GM10248 (cell line): ENCODE data around the gene SFXN4.
"Not testable (repeated sequence)": the region's sequence is repeated elsewhere in the genome, so short reads cannot be mapped to it uniquely, and the experiment has no call there.

Source experiments
- CTCF ChIA-PET: fragments of 300-600 bp; sonication (Branson Sonifier 250); formaldehyde crosslinking; extraction: SDS; loops from one replicate; lab custom pipeline; 2021; ENCODE audit warnings: antibody characterized with exemption; lab: Yijun Ruan, JAX
- POLR2A ChIA-PET: fragments of 350-650 bp; sonication (Branson Sonifier 250); formaldehyde crosslinking; extraction: SDS; loops from one replicate; lab custom pipeline; 2020; ENCODE audit warnings: antibody characterized with exemption; lab: Yijun Ruan, JAX
- DNase-seq: peaks from one replicate; pipeline ENCODE4 v3.0.0; 2012; ENCODE audit errors: extremely low spot score
- TF ChIP-seq, protein P1 (sequence below): IDR thresholded peaks from 2 replicates; pipeline ENCODE4 v1.5.1; 2012; ENCODE audit warnings: mild to moderate bottlenecking, low read depth; ENCODE audit errors: extremely low read depth, missing control alignments, control extremely low read depth

Gene SFXN4

DNA sequence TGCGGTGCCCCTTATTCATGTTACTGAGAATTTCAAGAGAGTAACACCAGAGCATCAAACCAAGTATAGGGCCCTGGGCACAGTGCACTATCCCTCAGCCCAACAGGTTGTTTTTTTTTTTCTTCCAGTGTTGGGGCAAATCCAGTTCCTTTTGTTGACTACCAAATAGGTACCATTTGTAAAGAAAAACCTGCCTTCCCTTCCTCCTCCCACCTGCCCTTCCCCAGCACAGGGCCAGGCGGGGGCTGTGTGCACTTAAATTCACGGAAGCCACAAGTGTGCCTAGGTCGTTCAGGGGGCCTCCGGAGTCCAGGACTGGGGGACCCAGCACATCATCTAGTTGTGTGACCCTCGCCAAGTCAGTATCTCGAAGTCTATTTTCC is 595 bp upstream of the SFXN4 start:
- DNase-seq: no peak
- TF ChIP-seq, protein P1, sequence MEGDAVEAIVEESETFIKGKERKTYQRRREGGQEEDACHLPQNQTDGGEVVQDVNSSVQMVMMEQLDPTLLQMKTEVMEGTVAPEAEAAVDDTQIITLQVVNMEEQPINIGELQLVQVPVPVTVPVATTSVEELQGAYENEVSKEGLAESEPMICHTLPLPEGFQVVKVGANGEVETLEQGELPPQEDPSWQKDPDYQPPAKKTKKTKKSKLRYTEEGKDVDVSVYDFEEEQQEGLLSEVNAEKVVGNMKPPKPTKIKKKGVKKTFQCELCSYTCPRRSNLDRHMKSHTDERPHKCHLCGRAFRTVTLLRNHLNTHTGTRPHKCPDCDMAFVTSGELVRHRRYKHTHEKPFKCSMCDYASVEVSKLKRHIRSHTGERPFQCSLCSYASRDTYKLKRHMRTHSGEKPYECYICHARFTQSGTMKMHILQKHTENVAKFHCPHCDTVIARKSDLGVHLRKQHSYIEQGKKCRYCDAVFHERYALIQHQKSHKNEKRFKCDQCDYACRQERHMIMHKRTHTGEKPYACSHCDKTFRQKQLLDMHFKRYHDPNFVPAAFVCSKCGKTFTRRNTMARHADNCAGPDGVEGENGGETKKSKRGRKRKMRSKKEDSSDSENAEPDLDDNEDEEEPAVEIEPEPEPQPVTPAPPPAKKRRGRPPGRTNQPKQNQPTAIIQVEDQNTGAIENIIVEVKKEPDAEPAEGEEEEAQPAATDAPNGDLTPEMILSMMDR: no peak
- CTCF ChIA-PET: interaction anchor here (1.6 to 2.3 kb wide), 2 partner anchors 10 to 35 kb away, joined by 4 to 6 read pairs; no protein-coding TSS in a partner anchor
- POLR2A ChIA-PET: interaction anchor here (1.2 kb wide), 1 partner anchor 14 kb away, joined by 4 read pairs; no protein-coding TSS in a partner anchor

DNA sequence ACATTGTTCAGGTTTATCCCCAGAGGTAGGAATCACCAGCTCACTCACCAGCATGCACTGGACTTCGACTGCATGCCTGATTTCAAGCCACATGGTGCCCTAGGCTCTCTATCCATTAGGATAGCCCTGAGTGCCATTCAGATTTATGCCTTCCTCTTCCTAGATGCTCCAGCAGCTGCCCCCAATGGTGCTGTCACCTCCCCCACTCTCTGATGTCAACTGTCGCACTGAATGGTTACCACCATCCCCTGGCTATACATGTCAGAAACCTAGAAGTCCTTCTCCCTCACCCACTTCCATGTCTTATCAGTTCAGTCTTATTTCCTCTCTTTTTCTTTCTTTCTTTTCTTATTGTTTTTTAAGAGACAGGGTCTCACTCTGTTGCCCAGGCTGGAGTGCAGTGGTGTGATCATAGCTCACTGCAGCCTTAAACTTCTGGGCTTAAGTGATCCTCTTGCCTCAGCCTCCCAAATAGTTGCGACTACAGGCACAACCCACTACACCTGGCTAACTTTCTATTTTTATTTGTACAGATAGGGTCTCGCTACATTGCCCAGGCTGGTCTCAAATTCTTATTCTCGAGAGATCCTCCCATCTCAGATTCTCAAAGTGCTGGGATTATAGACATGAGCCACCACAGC is 2.9 kb downstream of the SFXN4 start:
- POLR2A ChIA-PET: interaction anchor here (0.8 kb wide), 1 partner anchor 230 kb away, joined by 3 read pairs; no protein-coding TSS in a partner anchor
- TF ChIP-seq, protein P1: no peak
- DNase-seq: no peak
- CTCF ChIA-PET: interaction anchor here (1.3 kb wide), 1 partner anchor 45 kb away, joined by 4 read pairs; the partner anchor contains the start of gene GRK5

DNA sequence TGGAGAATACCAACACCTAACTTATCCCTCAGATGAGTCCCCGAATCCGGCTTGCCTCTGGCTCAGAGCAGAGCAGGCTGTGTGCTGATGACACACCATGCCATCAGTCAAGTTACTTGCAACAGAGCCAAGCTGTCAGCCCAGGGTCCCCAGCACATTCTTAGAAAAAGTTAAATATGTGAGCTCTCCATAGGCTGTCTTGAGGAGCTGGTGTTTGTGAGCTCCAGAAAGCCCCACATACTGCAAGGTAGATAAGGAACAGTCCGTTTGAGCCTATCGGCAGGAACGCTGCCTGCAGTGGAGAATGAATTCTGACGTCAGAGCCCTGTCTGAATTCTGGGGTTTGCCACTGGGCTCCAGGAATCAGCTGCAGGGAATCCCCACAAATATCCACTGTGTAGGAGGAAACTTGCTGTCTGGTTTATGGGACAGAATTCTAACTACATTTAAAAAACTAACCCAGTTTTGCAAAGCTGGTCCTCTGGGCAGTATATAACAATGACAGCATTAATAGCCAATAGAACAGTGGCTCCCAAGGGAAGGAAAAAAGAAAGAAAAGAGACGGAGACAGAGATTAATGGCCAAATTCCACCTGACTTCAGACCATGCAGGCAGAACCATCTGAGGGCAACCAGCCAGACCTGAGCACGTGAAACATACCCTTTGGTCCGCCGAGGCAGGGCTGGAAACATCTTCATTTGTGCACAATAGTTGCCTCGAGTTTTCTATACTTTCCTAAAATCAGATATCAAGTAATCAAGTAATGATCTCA is 3.6 kb downstream of the SFXN4 start:
- no peak for DNase-seq
- ChIA-PET CTCF (interaction anchor here (0.8 to 1.4 kb wide), 4 partner anchors 14 to 45 kb away, joined by 3 to 4 read pairs (median 3); partner anchors contain the start of gene GRK5), POLR2A (interaction anchor here (0.6 to 0.8 kb wide), 3 partner anchors 92 to 231 kb away, joined by 3 to 5 read pairs (median 4); no protein-coding TSS in a partner anchor)
- TF ChIP-seq, protein P1: no peak

DNA sequence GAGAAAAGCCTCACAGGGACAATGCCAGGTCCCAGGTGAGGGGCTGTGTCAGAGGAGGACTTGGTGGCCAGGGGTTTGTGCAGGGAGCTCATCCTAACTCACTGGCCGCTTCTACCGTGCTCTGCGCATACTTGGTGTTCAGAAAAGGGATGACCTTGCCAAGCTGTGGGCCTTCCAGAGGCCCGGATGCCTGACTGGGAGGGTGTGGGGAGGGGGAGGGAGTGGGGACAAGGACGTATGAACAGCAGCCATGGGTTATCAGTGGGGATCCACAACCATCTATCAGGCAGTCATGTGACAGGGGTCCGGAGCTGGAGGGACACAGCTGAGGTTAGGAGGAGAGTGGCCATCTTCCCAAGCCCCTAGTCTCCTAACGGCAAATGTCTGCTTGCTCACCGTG is 6.2 kb downstream of the SFXN4 start:
- DNase-seq: no peak
- POLR2A ChIA-PET: no interaction called here
- TF ChIP-seq, protein P1: no peak
- CTCF ChIA-PET: interaction anchor here (0.9 to 2.9 kb wide), 4 partner anchors 11 to 47 kb away, joined by 3 to 10 read pairs (median 3); no protein-coding TSS in a partner anchor

DNA sequence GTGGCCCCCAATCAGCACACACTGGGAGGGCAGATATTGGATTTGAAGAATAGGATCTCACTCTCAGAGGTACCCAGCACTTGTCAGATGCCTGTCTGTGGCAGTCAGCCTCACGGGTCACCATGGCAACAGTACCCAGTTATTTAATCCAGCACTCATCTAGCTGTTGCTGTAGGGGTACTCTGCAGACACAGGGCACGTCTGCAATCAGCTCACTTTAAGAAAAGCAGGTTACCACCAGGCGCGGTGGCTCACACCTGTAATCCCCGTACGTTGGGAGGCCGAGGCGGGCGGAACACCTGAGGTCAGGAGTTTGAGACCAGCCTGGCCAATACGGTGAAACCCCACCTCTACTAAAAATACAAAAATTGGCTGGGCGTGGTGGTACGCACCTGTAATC is 11.9 kb downstream of the SFXN4 start:
- no peak for DNase-seq
- TF ChIP-seq, protein P1: no peak
- ChIA-PET CTCF (interaction anchor here (1.4 kb wide), 2 partner anchors 15 to 44 kb away, joined by 3 read pairs; no protein-coding TSS in a partner anchor), POLR2A (no interaction called here)

DNA sequence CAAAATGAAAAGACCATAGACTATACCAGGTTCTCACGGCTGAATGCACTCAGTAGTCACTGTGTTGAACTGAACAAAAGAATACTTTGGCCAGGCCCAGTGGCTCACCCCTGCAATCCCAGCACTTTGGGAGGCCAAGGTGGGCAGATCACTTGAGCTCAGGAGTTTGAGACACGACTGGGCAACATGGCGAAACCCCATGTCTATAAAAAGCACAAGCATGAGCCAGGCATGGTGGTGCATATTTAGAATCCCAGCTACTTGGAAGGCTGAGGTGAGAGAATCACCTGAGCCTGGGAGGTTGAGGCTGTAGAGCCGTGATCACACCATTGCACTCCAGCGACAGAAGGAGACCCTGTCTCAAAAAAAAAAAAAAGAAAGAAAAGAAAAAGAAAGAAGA is 12.5 kb downstream of the SFXN4 start:
- CTCF ChIA-PET: interaction anchor here (0.8 to 1.6 kb wide), 7 partner anchors 10 to 54 kb away, joined by 3 to 4 read pairs (median 3); no protein-coding TSS in a partner anchor
- POLR2A ChIA-PET: no interaction called here
- TF ChIP-seq, protein P1: no peak
- no peak for DNase-seq

DNA sequence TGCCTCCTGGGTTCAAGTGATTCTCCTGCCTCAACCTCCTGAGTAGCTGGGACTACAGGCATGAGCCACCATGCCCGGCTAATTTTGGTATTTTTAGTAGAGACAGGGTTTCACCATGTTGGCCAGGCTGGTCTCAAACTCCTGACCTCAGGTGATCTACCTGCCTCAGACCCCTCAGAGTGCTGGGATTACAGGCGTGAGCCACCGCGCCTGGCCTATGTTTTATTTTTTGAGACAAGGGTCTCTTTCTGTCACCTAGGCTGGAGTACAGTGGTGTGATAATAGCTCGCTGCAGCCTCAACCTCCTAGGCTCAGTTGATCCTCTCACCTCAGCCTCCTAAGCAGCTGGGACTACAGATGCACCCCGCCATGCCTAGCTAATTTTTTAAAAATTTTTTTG is 13.9 kb downstream of the SFXN4 start:
- POLR2A ChIA-PET: interaction anchor here (1.2 kb wide), 1 partner anchor 14 kb away, joined by 4 read pairs; the partner anchor contains the start of gene SFXN4
- DNase-seq: not testable (repeated sequence)
- CTCF ChIA-PET: interaction anchor here (1.2 to 1.6 kb wide), 3 partner anchors 12 to 19 kb away, joined by 3 to 4 read pairs (median 4); no protein-coding TSS in a partner anchor
